ENCODE data around the gene FOXN1. TPM values are rescaled to one million over a fixed set of nuclear protein-coding genes. Genes with fewer than 3 reads are reported as not detected.

Gene FOXN1
- total RNA-seq, 1 donor from 2014 or later, result 0.07 TPM

GRCh38 chr17:28534740-28535375, 28.7 kb downstream of the FOXN1 start:
- Mint-ChIP-seq H3K27me3 (peaks cover 16% of the 10 kb centered on the region), H3K4me3 (ENCODE audit: low read depth) (no peak overlapping the region), H3K36me3 (ENCODE audit: insufficient read depth) (no peaks in the 10 kb centered on the region), H3K27ac (no peak overlapping the region), H3K9me3 (ENCODE audit: low read depth) (no peaks in the 10 kb centered on the region), H3K4me1 (ENCODE audit: low read depth) (no peaks in the 10 kb centered on the region)
- DNase-seq (ENCODE audit: low spot score, unreplicated experiment), result no peak
- TF ChIP-seq CTCF (IDR thresholded peaks at IDR 0.05; ENCODE audit: unreplicated experiment), result no peak

DNA sequence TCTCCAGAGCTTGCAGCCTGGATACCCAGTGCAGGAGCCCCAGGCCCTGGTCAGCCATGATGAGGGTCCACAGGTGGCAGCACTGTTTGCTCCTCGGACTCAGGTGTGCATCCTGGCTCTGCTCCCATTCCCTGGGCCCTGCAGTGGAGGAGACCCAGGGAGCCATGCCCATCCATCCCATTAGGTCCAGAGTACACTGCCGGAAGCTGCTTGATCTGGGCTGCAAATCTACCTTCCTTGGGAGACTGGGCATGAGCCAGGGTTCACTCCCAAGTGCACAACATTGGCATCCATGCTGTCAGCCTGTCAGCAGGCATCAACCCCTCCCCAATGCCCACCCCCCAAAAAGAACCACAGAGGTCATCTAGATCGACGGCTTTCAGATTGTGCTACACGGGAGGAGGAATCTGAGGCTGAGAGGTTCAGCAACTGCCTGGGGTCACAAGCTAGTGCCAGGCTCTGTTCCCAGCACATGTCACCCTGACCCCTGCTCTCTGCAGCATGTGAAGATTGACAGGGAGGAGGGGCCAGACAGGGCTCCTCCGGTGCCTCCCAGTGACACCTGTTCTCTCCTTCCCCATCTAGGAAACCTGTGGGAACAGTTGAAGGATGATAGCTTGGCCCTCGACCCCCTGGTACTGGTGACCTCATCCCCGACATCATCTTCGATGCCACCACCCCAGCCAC, 30.5 kb downstream of the FOXN1 start:
- H3K27me3 Mint-ChIP-seq, result peaks cover 13% of the 10 kb centered on the region
- no peak overlapping the region for H3K4me3 Mint-ChIP-seq (ENCODE audit: low read depth)
- H3K4me1 Mint-ChIP-seq (ENCODE audit: low read depth), result no peaks in the 10 kb centered on the region
- no peak for TF ChIP-seq CTCF (IDR thresholded peaks at IDR 0.05; ENCODE audit: unreplicated experiment)
- H3K27ac Mint-ChIP-seq, result no peak overlapping the region
- DNase-seq (ENCODE audit: low spot score, unreplicated experiment), result no peak
- no peaks in the 10 kb centered on the region for H3K9me3 Mint-ChIP-seq (ENCODE audit: low read depth)
- H3K36me3 Mint-ChIP-seq (ENCODE audit: insufficient read depth), result no peaks in the 10 kb centered on the region

GRCh38 chr17:28537219-28537610, 31.1 kb downstream of the FOXN1 start:
- no peak for DNase-seq (ENCODE audit: low spot score, unreplicated experiment)
- Mint-ChIP-seq H3K4me3 (ENCODE audit: low read depth) (no peak overlapping the region), H3K36me3 (ENCODE audit: insufficient read depth) (no peaks in the 10 kb centered on the region), H3K4me1 (ENCODE audit: low read depth) (no peaks in the 10 kb centered on the region), H3K27ac (no peak overlapping the region), H3K27me3 (peaks cover 12% of the 10 kb centered on the region), H3K9me3 (ENCODE audit: low read depth) (no peaks in the 10 kb centered on the region)
- no peak for TF ChIP-seq CTCF (IDR thresholded peaks at IDR 0.05; ENCODE audit: unreplicated experiment)

DNA sequence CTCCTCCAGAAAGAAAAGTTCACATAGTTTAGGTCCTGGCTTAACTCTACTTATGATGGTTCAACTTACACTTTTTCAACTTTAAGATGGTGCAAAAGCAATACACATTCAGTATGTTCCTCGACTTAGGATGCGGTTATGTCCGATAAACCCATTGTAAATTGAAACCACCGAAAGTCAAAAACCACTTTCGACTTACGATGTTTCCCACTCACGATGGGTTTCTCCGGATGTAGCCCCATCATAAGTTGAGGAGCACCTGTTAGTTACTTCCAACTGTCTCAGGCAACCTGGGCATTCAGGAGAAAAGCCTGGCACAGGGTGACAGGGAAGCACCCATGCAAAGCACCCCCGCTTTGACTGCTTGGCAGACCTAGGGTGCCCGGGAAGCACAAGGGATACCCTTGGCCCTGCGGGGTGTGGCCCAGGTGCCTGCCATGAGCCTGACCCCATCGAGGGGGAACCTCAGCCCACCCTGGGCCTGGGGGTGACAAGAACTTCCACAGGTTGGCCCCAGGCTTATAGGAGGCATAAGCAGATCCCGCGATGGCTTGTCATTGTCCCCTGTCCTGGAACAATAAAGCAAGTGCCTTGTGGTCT, 32.2 kb downstream of the FOXN1 start:
- Mint-ChIP-seq H3K4me3 (ENCODE audit: low read depth) (no peak overlapping the region), H3K36me3 (ENCODE audit: insufficient read depth) (no peaks in the 10 kb centered on the region), H3K9me3 (ENCODE audit: low read depth) (no peaks in the 10 kb centered on the region), H3K4me1 (ENCODE audit: low read depth) (no peaks in the 10 kb centered on the region), H3K27ac (no peak overlapping the region), H3K27me3 (peaks cover 12% of the 10 kb centered on the region)
- TF ChIP-seq CTCF (IDR thresholded peaks at IDR 0.05; ENCODE audit: unreplicated experiment), result no peak
- DNase-seq (ENCODE audit: low spot score, unreplicated experiment), result no peak

- Mint-ChIP-seq H3K4me1 (ENCODE audit: low read depth) (no peaks in the 10 kb centered on the region), H3K4me3 (ENCODE audit: low read depth) (no peak overlapping the region)
Measured at GRCh38 chr17:28540231-28540630, 34.1 kb downstream of the FOXN1 start.

More at GRCh38 chr17:28540231-28540630, 34.1 kb downstream of the FOXN1 start:
- Mint-ChIP-seq H3K36me3 (ENCODE audit: insufficient read depth) (no peaks in the 10 kb centered on the region), H3K27me3 (peaks cover 10% of the 10 kb centered on the region), H3K27ac (no peak overlapping the region), H3K9me3 (ENCODE audit: low read depth) (no peaks in the 10 kb centered on the region)
- TF ChIP-seq CTCF (IDR thresholded peaks at IDR 0.05; ENCODE audit: unreplicated experiment), result no peak
- no peak for DNase-seq (ENCODE audit: low spot score, unreplicated experiment)

Data from progenitor cell of endocrine pancreas (in vitro differentiated cells).